IMR-90 (cell line): ENCODE data around the gene EML5. TPM values are rescaled to one million over a fixed set of nuclear protein-coding genes. Genes with fewer than 3 reads are reported as not detected.

ENCODE experiments used
- ATAC-seq: fragments of 200-7000 bp; cut with Tn5 transposase; 2 replicates; pipeline ENCODE4 v1.9.1; 2020; ENCODE audit warnings: low read depth, mild to moderate bottlenecking, moderate library complexity
- BruUV-seq: library from RNA; stranded (reverse); fragments of 400-500 nt; replicated peaks from 2 replicates; lab custom pipeline; 2021; lab: Mats Ljungman, UMichigan
- CTCF ChIA-PET: fragments of 300-600 bp; formaldehyde crosslinking; extraction: SDS; loops from one replicate; lab custom pipeline; 2021; ENCODE audit warnings: antibody characterized with exemption; lab: Yijun Ruan, JAX
- POLR2A ChIA-PET: fragments of 300-600 bp; sonication (Branson Sonifier 250); formaldehyde crosslinking; loops from one replicate; lab custom pipeline; 2022; ENCODE audit warnings: antibody characterized with exemption; ENCODE audit not compliant: unreplicated experiment; lab: Charles Lee
- DNase-seq: peaks from one replicate; pipeline ENCODE4 v3.0.0; 2013
- H2AFZ ChIP-seq: replicated peaks from 2 replicates; pipeline ENCODE3; 2013; ENCODE audit warnings: low read length, mild to moderate bottlenecking; ENCODE audit not compliant: poor library complexity
- H2AK5ac ChIP-seq: 2 replicates; pipeline ENCODE4 v1.6.1; 2013; ENCODE audit warnings: low read depth, low read length, inconsistent platforms
- H2AK9ac ChIP-seq: replicated peaks from 2 replicates; pipeline ENCODE3; 2013; ENCODE audit warnings: mild to moderate bottlenecking, low read depth, low read length, moderate library complexity; ENCODE audit not compliant: poor library complexity
- H2BK120ac ChIP-seq: 2 replicates; pipeline ENCODE4 v1.6.1; 2013; ENCODE audit warnings: low read depth, low read length, inconsistent platforms
- H2BK15ac ChIP-seq: 3 replicates; pipeline ENCODE4 v1.6.1; 2013; ENCODE audit warnings: low read depth, low read length, inconsistent platforms
- H2BK20ac ChIP-seq: 2 replicates; pipeline ENCODE4 v1.6.1; 2013; ENCODE audit warnings: low read depth, mild to moderate bottlenecking, inconsistent platforms, low read length, moderate library complexity
- H2BK5ac ChIP-seq: 2 replicates; pipeline ENCODE4 v1.6.1; 2013; ENCODE audit warnings: mild to moderate bottlenecking, low read depth, low read length, inconsistent platforms; ENCODE audit not compliant: poor library complexity, severe bottlenecking
- H3K14ac ChIP-seq: replicated peaks from 2 replicates; pipeline ENCODE4 v1.6.1; 2013; ENCODE audit warnings: low read depth, low read length, inconsistent platforms
- H3K18ac ChIP-seq: 2 replicates; pipeline ENCODE4 v1.6.1; 2013; ENCODE audit warnings: low read depth, low read length, control low read depth
- H3K23ac ChIP-seq: 2 replicates; pipeline ENCODE4 v1.6.1; 2013; ENCODE audit warnings: low read depth, low read length, inconsistent platforms
- H3K27ac ChIP-seq: 2 replicates; pipeline ENCODE4 v1.5.1; 2013; ENCODE audit warnings: mild to moderate bottlenecking, control low read depth, low read length; ENCODE audit not compliant: insufficient read depth
- H3K27me3 ChIP-seq: 2 replicates; pipeline ENCODE4 v1.6.1; 2013; ENCODE audit warnings: low read length; ENCODE audit not compliant: control insufficient read depth, insufficient read depth
- H3K36me3 ChIP-seq: 2 replicates; pipeline ENCODE4 v1.6.1; 2013; ENCODE audit warnings: low read length, mixed read lengths; ENCODE audit not compliant: control insufficient read depth, insufficient read depth
- H3K4ac ChIP-seq: 2 replicates; pipeline ENCODE4 v1.6.1; 2013; ENCODE audit warnings: low read depth, low read length, inconsistent platforms
- H3K4me1 ChIP-seq: 2 replicates; pipeline ENCODE4 v1.6.1; 2013; ENCODE audit warnings: low read length, mixed read lengths; ENCODE audit not compliant: control insufficient read depth, insufficient read depth
- H3K4me2 ChIP-seq: 2 replicates; pipeline ENCODE4 v1.6.1; 2013; ENCODE audit warnings: low read depth, mild to moderate bottlenecking, control low read depth, low read length, moderate library complexity
- H3K4me3 ChIP-seq: 2 replicates; pipeline ENCODE4 v1.5.1; 2013; ENCODE audit warnings: low read depth, mild to moderate bottlenecking, control low read depth, low read length, moderate library complexity; ENCODE audit not compliant: insufficient read depth
- H3K56ac ChIP-seq: 2 replicates; pipeline ENCODE4 v1.6.1; 2013; ENCODE audit warnings: low read length, inconsistent platforms; ENCODE audit not compliant: insufficient read depth; ENCODE audit errors: extremely low read depth
- H3K79me1 ChIP-seq, 2 experiments: 2 replicates each; pipeline ENCODE4 v1.6.1; 2013; ENCODE audit warnings: low read length in 2 of 2, inconsistent platforms in 1 of 2, low read depth in 1 of 2
- H3K9ac ChIP-seq: 2 replicates; pipeline ENCODE4 v1.6.1; 2013; ENCODE audit warnings: low read depth, low read length, control low read depth
- H3K9me1 ChIP-seq: 2 replicates; pipeline ENCODE4 v1.6.1; 2013; ENCODE audit warnings: low read length, inconsistent platforms; ENCODE audit not compliant: insufficient read depth
- H3K9me3 ChIP-seq: 2 replicates; pipeline ENCODE4 v1.6.1; 2013; ENCODE audit warnings: low read length; ENCODE audit not compliant: control insufficient read depth, insufficient read depth
- H4K20me1 ChIP-seq: 2 replicates; pipeline ENCODE4 v1.6.1; 2013; ENCODE audit warnings: low read length, inconsistent platforms; ENCODE audit not compliant: insufficient read depth
- H4K5ac ChIP-seq: 2 replicates; pipeline ENCODE4 v1.6.1; 2013; ENCODE audit warnings: mild to moderate bottlenecking, low read depth, low read length, control low read depth
- H4K8ac ChIP-seq, 2 experiments: 2 replicates each; pipeline ENCODE4 v1.6.1; 2013; ENCODE audit warnings: low read depth in 2 of 2, low read length in 2 of 2, control low read depth in 1 of 2, inconsistent platforms in 1 of 2
- H4K91ac ChIP-seq: 2 replicates; pipeline ENCODE4 v1.6.1; 2013; ENCODE audit warnings: low read depth, low read length, inconsistent platforms; ENCODE audit not compliant: insufficient read depth
- BHLHE40 ChIP-seq: fragments of 150-350 bp; IDR thresholded peaks from 2 replicates; pipeline ENCODE4 v1.6.1; 2016; ENCODE audit warnings: mild to moderate bottlenecking, low read depth, low read length
- CHD1 ChIP-seq: IDR thresholded peaks from 2 replicates; pipeline ENCODE4 v1.6.1; 2012; ENCODE audit warnings: low read depth, low read length, improper control_type of control experiment
- FOS ChIP-seq: fragments of 150-350 bp; IDR thresholded peaks from 2 replicates; pipeline ENCODE4 v1.6.1; 2016; ENCODE audit warnings: low read depth, low read length
- MAFK ChIP-seq: IDR thresholded peaks from 2 replicates; pipeline ENCODE4 v1.6.1; 2012; ENCODE audit warnings: low read depth, low read length, improper control_type of control experiment
- MAZ ChIP-seq: IDR thresholded peaks from 2 replicates; pipeline ENCODE4 v1.6.1; 2012; ENCODE audit warnings: low read depth, mild to moderate bottlenecking, low read length, improper control_type of control experiment, moderate library complexity, borderline replicate concordance
- MXI1 ChIP-seq: IDR thresholded peaks from 2 replicates; pipeline ENCODE4 v1.6.1; 2012; ENCODE audit warnings: low read depth, mild to moderate bottlenecking, low read length, moderate library complexity, borderline replicate concordance
- NFE2L2 ChIP-seq: fragments of 150-350 bp; IDR thresholded peaks from 2 replicates; pipeline ENCODE4 v1.6.1; 2016; ENCODE audit warnings: low read depth, mild to moderate bottlenecking, low read length
- POLR2A ChIP-seq: IDR thresholded peaks from 2 replicates; pipeline ENCODE4 v1.6.1; 2012; ENCODE audit warnings: mild to moderate bottlenecking, low read depth, low read length
- RFX5 ChIP-seq: IDR thresholded peaks from 2 replicates; pipeline ENCODE4 v1.8.0; 2012; ENCODE audit warnings: low read depth, mild to moderate bottlenecking, low read length, moderate library complexity
- WGBS, 2 experiments: methylation state at CpG; one replicate each; pipeline versions ENCODE4 v1.1.5 to v1.1.7; 2013; ENCODE audit warnings: missing lambda C conversion rate in 2 of 2; ENCODE audit not compliant: insufficient read length in 1 of 2; ENCODE audit errors: extremely low coverage in 2 of 2; 5-methylcytosine and 5-hydroxymethylcytosine counted together
- dilution Hi-C: fragments of 300-500 bp; cut with HindIII; formaldehyde crosslinking; loops from one replicate; pipeline ENCODE4 v1.14.3; 2018; ENCODE audit warnings: low sequenced_read_pairs; ENCODE audit not compliant: unreplicated experiment
- in situ Hi-C: fragments of 300-500 bp; cut with MboI; formaldehyde crosslinking; loops from 3 replicates; pipeline ENCODE4 v1.14.3; 2019; ENCODE audit warnings: low sequenced_read_pairs, inconsistent platforms, mixed read lengths
- intact Hi-C: fragments of 100-400 bp; cut with micrococcal nuclease; formaldehyde crosslinking; loops from 2 replicates; pipeline ENCODE4 v1.10.0; 2022
- microRNA-seq, 2 experiments: library from miRNA; stranded (forward) in 1 of 2; unstranded in 1 of 2; fragments of 10-50 nt in 1 of 2; fragments of <30 nt in 1 of 2; gene quantifications in 1 of 2; microRNA quantifications in 1 of 2; one replicate each; pipeline versions ENCODE3 to v1.1.0; 2013 to 2020; ENCODE audit not compliant: insufficient read depth in 1 of 2, insufficient read length in 1 of 2, unreplicated experiment in 1 of 2
- polyA plus RNA-seq, 3 experiments: library from polyadenylated mRNA; depleted of rRNA; stranded (reverse); fragments of >200 nt; gene quantifications; 2 replicates each; pipeline ENCODE4 v1.2.3, GENCODE V29; 2012; ENCODE audit warnings: low replicate concordance in 1 of 3
- small RNA-seq, 5 experiments: library from RNA; depleted of rRNA; stranded (forward); fragments of <200 nt; gene quantifications; one replicate each; pipeline ENCODE3, GENCODE V24; 2012
- total RNA-seq: library from RNA; depleted of rRNA; stranded (reverse); fragments of >200 nt; gene quantifications from 2 replicates; pipeline ENCODE4 v1.2.3, GENCODE V29; 2012; rRNA removed

EML5 gene
- total and polyA plus RNA-seq, 2 of the 4 experiments (the other 2 are of a cell fraction) = 8.1 to 22.2 TPM

DNA sequence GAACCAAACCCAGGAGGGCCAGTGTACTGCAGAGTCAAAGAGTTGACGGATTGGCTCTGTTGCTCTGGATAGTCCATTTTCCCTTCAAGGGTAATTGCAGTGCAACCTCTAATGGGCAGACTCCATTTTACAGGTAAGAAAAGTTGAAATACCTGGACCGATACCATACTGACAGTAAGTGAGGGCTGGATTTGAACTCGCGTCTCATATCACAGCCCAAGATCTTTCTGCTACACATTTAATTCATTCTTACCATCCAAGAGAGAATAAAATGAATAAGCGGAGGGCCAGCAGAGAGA lies 230.3 kb downstream of the EML5 start:
- Histone ChIP-seq H2BK20ac (no peak overlapping the region), H3K9me1 (0 out of 2 replicates have a peak, but pooled peaks cover 3% of the 10 kb centered on the region), H4K8ac (peak overlapping the region; percentile 74 to 91; a peak in 3 of 4 replicates), H4K20me1 (peaks cover 15% of the 10 kb centered on the region), H3K9me3 (no peaks in the 10 kb centered on the region), H3K18ac (no peak overlapping the region), H3K4me2 (peak overlapping the region; percentile 86), H3K4me3 (peak overlapping the region; percentile 98), H3K27me3 (no peaks in the 10 kb centered on the region), H4K5ac (peak overlapping the region; percentile 14; the same call in 1 of the 2 replicates), H2BK120ac (no peak overlapping the region), H3K9ac (peak overlapping the region; percentile 58; the same call in 1 of the 2 replicates), H3K27ac (no peak overlapping the region), H3K4ac (peak overlapping the region; percentile 59), H4K91ac (peak overlapping the region; percentile 8; the same call in 1 of the 2 replicates), H3K79me1 (peaks cover 0 to 17% of the 10 kb centered on the region in 2 experiments; a peak in 3 of 4 replicates), H3K14ac (peak overlapping the region; percentile 15), H2BK5ac (no peak overlapping the region), H3K4me1 (peaks cover 6% of the 10 kb centered on the region; the same call in 1 of the 2 replicates), H2BK15ac (peak overlapping the region; percentile 25; the same call in 1 of the 3 replicates), H3K56ac (peak overlapping the region; percentile 75), H3K23ac (peak overlapping the region; percentile 1; the same call in 1 of the 2 replicates), H3K36me3 (no peaks in the 10 kb centered on the region), H2AFZ (peak overlapping the region; percentile 100), H2AK5ac (peak overlapping the region; percentile 84), H2AK9ac (peak overlapping the region; percentile 94)
- no TSS peak for BruUV-seq
- in situ Hi-C loops (no loop called here), dilution Hi-C loops (no loop called here), intact Hi-C loops (loop anchor here (5.0 kb wide), 2 partner anchors 175 to 615 kb away; partner anchors contain the start of gene SPATA7)
- ChIA-PET POLR2A (no interaction called here), CTCF (no interaction called here)
- DNase-seq = no peak
- TF ChIP-seq FOS (no peak), MXI1 (no peak), NFE2L2 (no peak), BHLHE40 (no peak), MAZ (no peak), POLR2A (no peak), CHD1 (no peak), MAFK (no peak), RFX5 (no peak)
- no CpG with 5 or more reads among the region's 5 CpGs for WGBS, 2 experiments
- ATAC-seq = no peak

Small RNA genes lying within 50 kb of the gene (microRNA-seq; reads per million reads assigned to microRNA genes)
- gene RF00019 (ENCODE audit: insufficient read depth, insufficient read length) (not detected), gene RNU4-92P (ENCODE audit: insufficient read depth, insufficient read length) (not detected)

Small RNA genes lying within 50 kb of the gene (small RNA-seq; reads per million reads assigned to genes)
- 0 reads per million in 5 experiments for gene RF00019
- 0 reads per million in 5 experiments for gene RNU4-92P

Other genes starting within 250 kb of the EML5 start
- gene PTPN21, start 237.9 kb downstream of the EML5 start, total RNA-seq = 10.4 and 11.4 TPM in 2 replicates
- 10.1 and 10.7 TPM in 2 replicates for gene PTPN21, start 237.9 kb downstream of the EML5 start, polyA plus RNA-seq (2012; rRNA removed)
- gene ZC3H14, start 229.9 kb downstream of the EML5 start, total RNA-seq = 103 and 111 TPM in 2 replicates
- 62.4 and 72.5 TPM in 2 replicates for gene ZC3H14, start 229.9 kb downstream of the EML5 start, polyA plus RNA-seq (2012; rRNA removed)
- 48.0 and 48.9 TPM in 2 replicates for gene TTC8, start 31.7 kb upstream of the EML5 start, total RNA-seq
- gene TTC8, start 31.7 kb upstream of the EML5 start, polyA plus RNA-seq (2012; rRNA removed) = 75.9 and 84.2 TPM in 2 replicates